Mesodermal cell (in vitro differentiated cells): ENCODE results near the gene TTC22.

Experiments used
- H3K27ac ChIP-seq: 2 replicates; pipeline ENCODE4 v1.7.0; 2013; ENCODE audit warnings: mild to moderate bottlenecking, low read depth, low read length, moderate library complexity; ENCODE audit not compliant: severe bottlenecking
- H3K36me3 ChIP-seq: 2 replicates; pipeline ENCODE4 v1.7.1; 2013; ENCODE audit warnings: mild to moderate bottlenecking, low read length, moderate library complexity; ENCODE audit not compliant: control insufficient read depth, insufficient read depth
- H3K4me1 ChIP-seq: one replicate; pipeline ENCODE4 v1.7.1; 2013; ENCODE audit warnings: mild to moderate bottlenecking, low read length; ENCODE audit not compliant: insufficient read depth, control insufficient read depth, poor library complexity, severe bottlenecking
- H3K4me3 ChIP-seq: 2 replicates; pipeline ENCODE4 v1.7.0; 2013; ENCODE audit warnings: low read length, control low read depth, mild to moderate bottlenecking; ENCODE audit not compliant: insufficient read depth, poor library complexity, severe bottlenecking; ENCODE audit errors: extremely low read depth
- H3K9me3 ChIP-seq: 2 replicates; pipeline ENCODE4 v1.7.1; 2013; ENCODE audit warnings: mild to moderate bottlenecking, low read length, moderate library complexity; ENCODE audit not compliant: control insufficient read depth
- WGBS, 2 experiments: methylation state at CpG; one replicate each; pipeline ENCODE4 v1.1.5; 2013; ENCODE audit warnings: missing lambda C conversion rate in 2 of 2; ENCODE audit not compliant: insufficient coverage in 2 of 2; 5-methylcytosine and 5-hydroxymethylcytosine counted together

Gene TTC22

GRCh38 chr1:54814126-54814498 lies 13.0 kb upstream of the TTC22 start:
- Histone ChIP-seq H3K9me3 (no peaks in the 10 kb centered on the region), H3K27ac (no peak overlapping the region), H3K36me3 (no peaks in the 10 kb centered on the region), H3K4me3 (no peak overlapping the region), H3K4me1 (no peaks in the 10 kb centered on the region)
- whole genome bisulfite sequencing, 2 experiments: 59 to 73% methylated on average over 4 to 10 of the region's 10 CpGs

- no peaks in the 10 kb centered on the region for H3K9me3 ChIP-seq
- 16 to 17% methylated on average over 5 to 7 of the region's 13 CpGs for WGBS, 2 experiments
- H3K27ac ChIP-seq: no peak overlapping the region
- H3K4me3 ChIP-seq: no peak overlapping the region
- no peaks in the 10 kb centered on the region for H3K4me1 ChIP-seq
- H3K36me3 ChIP-seq: no peaks in the 10 kb centered on the region
Observed at GRCh38 chr1:54813485-54814125, 12.5 kb upstream of the TTC22 start.

GRCh38 chr1:54812801-54813484 lies 11.8 kb upstream of the TTC22 start:
- 70 to 89% methylated on average over 7 to 8 of the region's 13 CpGs for WGBS, 2 experiments
- Histone ChIP-seq H3K27ac (no peak overlapping the region), H3K4me3 (no peak overlapping the region), H3K36me3 (no peaks in the 10 kb centered on the region), H3K9me3 (no peaks in the 10 kb centered on the region), H3K4me1 (no peaks in the 10 kb centered on the region)

- Histone ChIP-seq H3K9me3 (no peaks in the 10 kb centered on the region), H3K4me1 (no peaks in the 10 kb centered on the region), H3K36me3 (no peaks in the 10 kb centered on the region), H3K4me3 (no peak overlapping the region), H3K27ac (no peak overlapping the region)
- WGBS, 2 experiments: 85 to 88% methylated on average over 14 to 15 of the region's 18 CpGs
Observed at GRCh38 chr1:54811739-54812655, 10.9 kb upstream of the TTC22 start.

GRCh38 chr1:54811066-54811465 lies 9.9 kb upstream of the TTC22 start:
- Histone ChIP-seq H3K4me1 (no peaks in the 10 kb centered on the region), H3K36me3 (no peaks in the 10 kb centered on the region), H3K9me3 (no peaks in the 10 kb centered on the region), H3K4me3 (no peak overlapping the region), H3K27ac (no peak overlapping the region)
- 87% methylated on average over 5 of the region's 5 CpGs for WGBS, 2 experiments

GRCh38 chr1:54810153-54810942 lies 9.2 kb upstream of the TTC22 start:
- Histone ChIP-seq H3K4me1 (no peaks in the 10 kb centered on the region), H3K27ac (no peak overlapping the region), H3K4me3 (no peak overlapping the region), H3K36me3 (no peaks in the 10 kb centered on the region), H3K9me3 (no peaks in the 10 kb centered on the region)
- WGBS, 2 experiments: 37 to 47% methylated on average over 11 of the region's 13 CpGs

GRCh38 chr1:54809496-54810074 lies 8.5 kb upstream of the TTC22 start:
- no peak overlapping the region for H3K4me3 ChIP-seq
- 90 to 92% methylated on average over 2 to 3 of the region's 3 CpGs for WGBS, 2 experiments

GRCh38 chr1:54808443-54809207 lies 7.5 kb upstream of the TTC22 start:
- H3K4me1 ChIP-seq: no peaks in the 10 kb centered on the region
- H3K9me3 ChIP-seq: no peaks in the 10 kb centered on the region
- H3K36me3 ChIP-seq: no peaks in the 10 kb centered on the region
- H3K27ac ChIP-seq: no peak overlapping the region
- WGBS, 2 experiments: 65 to 91% methylated on average over 8 of the region's 12 CpGs
- no peak overlapping the region for H3K4me3 ChIP-seq

More at GRCh38 chr1:54809496-54810074, 8.5 kb upstream of the TTC22 start:
- no peaks in the 10 kb centered on the region for H3K4me1 ChIP-seq
- H3K9me3 ChIP-seq: no peaks in the 10 kb centered on the region
- no peaks in the 10 kb centered on the region for H3K36me3 ChIP-seq
- H3K27ac ChIP-seq: no peak overlapping the region

GRCh38 chr1:54807756-54808155 lies 6.6 kb upstream of the TTC22 start:
- H3K9me3 ChIP-seq: no peaks in the 10 kb centered on the region
- no peak overlapping the region for H3K4me3 ChIP-seq
- 90 to 100% methylated on average over 3 to 5 of the region's 7 CpGs for WGBS, 2 experiments
- no peak overlapping the region for H3K27ac ChIP-seq
- no peaks in the 10 kb centered on the region for H3K36me3 ChIP-seq
- H3K4me1 ChIP-seq: no peaks in the 10 kb centered on the region
